T1000 (cell line): ENCODE data around the gene SNX8.

Source experiments
- DNase-seq: peaks from one replicate; lab custom pipeline; 2025; ENCODE audit warnings: mixed read lengths; lab: John Stamatoyannopoulos, UW

The SNX8 gene

DNA sequence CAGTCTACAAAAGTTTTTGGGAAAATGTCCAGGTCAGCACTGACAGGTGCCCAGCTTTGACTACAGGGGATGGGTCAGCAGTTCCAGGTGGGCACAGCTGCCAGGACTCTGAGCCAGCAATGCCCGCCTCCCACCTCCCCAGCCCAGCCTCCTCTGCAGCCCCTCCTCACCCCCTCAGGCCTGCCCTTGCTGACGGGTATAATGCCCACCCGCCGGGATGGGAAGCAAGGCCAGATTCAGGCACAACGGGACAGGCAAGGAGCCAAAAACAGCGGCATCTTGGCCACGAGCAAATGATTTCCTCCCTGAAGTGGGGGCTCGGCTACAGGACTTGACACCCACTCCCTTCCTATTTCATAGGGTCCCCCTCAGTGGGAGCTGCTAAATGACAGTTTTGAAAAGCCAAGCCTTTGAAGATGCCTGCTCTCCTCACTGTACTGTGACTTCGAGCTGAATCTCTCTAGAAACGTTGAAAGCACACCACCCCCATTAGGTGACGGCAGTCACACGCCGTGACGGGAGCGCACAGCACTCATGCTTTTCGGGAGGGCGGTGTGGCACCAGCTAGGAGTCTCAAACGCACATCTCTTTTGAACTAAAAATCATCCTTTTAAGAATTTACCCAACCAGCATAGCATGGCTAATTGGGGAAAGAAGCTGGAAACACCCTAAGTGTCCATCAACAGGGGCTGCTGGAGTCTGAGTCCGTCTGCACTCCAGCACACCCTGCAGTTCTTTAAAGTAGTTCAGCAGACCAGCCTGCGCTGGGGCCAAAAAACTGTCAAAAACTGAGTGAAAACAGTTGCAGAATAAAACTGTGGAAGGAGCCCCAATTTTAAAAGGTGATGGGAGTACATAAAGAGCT is 111.1 kb downstream of the SNX8 start:
- no peak for DNase-seq

DNA sequence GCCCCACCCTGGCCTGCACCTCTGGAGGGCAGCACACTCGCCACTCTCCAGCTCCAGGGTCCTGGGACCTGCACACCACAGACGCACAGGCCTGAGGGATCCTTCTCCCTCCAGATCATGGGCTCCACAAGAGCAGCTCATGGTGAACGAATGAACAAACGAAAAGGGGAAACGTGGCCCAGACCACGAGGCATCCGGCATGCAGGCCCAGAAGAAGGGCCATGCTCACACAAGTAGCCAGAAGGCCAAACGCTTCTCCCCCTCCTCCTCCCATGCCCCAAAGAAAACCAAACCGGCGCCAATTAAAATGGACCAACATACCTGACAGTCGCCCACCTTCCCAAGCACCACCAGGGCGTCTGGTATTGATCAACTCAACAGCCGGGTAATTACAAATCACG is 111.9 kb downstream of the SNX8 start:
- no peak for DNase-seq
